ENCODE results near the gene DIP2C.
"Not testable (repeated sequence)": the region's sequence is repeated elsewhere in the genome, so short reads cannot be mapped to it uniquely, and the experiment has no call there.

DIP2C gene, protein sequence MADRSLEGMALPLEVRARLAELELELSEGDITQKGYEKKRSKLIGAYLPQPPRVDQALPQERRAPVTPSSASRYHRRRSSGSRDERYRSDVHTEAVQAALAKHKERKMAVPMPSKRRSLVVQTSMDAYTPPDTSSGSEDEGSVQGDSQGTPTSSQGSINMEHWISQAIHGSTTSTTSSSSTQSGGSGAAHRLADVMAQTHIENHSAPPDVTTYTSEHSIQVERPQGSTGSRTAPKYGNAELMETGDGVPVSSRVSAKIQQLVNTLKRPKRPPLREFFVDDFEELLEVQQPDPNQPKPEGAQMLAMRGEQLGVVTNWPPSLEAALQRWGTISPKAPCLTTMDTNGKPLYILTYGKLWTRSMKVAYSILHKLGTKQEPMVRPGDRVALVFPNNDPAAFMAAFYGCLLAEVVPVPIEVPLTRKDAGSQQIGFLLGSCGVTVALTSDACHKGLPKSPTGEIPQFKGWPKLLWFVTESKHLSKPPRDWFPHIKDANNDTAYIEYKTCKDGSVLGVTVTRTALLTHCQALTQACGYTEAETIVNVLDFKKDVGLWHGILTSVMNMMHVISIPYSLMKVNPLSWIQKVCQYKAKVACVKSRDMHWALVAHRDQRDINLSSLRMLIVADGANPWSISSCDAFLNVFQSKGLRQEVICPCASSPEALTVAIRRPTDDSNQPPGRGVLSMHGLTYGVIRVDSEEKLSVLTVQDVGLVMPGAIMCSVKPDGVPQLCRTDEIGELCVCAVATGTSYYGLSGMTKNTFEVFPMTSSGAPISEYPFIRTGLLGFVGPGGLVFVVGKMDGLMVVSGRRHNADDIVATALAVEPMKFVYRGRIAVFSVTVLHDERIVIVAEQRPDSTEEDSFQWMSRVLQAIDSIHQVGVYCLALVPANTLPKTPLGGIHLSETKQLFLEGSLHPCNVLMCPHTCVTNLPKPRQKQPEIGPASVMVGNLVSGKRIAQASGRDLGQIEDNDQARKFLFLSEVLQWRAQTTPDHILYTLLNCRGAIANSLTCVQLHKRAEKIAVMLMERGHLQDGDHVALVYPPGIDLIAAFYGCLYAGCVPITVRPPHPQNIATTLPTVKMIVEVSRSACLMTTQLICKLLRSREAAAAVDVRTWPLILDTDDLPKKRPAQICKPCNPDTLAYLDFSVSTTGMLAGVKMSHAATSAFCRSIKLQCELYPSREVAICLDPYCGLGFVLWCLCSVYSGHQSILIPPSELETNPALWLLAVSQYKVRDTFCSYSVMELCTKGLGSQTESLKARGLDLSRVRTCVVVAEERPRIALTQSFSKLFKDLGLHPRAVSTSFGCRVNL (N-terminal part only)

DNA sequence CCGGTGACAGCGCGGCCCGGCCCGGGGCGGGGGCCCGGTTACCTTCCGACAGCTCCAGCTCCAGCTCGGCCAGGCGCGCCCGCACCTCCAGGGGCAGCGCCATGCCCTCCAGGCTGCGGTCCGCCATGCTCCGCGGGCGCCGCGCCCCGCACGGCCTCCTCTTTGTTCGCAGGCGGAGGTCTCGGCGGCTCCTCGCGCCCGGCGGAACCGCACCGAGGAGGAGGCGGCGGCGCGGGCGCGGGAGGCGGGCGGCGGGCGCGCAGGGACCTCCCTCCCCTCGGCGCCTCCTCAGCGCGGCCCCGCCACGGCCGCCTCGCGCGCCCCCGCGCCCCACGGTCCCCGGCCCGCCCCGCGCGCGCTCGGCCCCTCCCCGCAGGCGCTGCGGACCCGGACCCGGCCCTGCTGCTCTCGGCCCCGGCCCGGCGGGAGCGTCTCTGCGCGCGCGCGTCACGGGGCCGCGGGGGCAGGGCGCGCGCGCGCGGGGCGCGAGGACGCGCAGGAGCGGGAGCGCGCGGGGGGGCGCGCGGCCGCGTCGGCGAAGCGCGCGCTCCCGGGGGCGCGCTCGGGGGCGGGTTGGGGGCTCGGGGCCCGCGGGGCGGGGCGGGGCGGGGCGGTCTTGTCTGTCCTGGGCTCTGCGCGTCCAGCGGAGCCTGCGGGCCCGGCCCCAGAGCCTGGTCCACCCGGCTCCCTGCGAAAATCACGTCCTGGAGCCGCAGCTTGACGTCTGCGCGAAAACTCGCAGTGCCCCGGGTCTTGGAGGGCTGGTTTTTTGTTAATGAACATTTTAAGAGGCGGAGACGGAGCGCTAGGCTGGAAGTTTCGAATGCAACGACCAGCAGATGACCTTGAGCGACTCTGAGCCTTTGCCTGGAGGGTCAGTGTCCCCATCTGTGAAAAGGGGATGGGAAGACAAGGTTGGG lies at the start of gene DIP2C:
TSS of gene DIP2C (minus strand) at position 217 of the 920 bp plus-strand sequence. CDS start at position 127, 90 bp downstream.
- no peak for DNase-seq (ENCODE audit: low read depth in 2 of 2)

DNA sequence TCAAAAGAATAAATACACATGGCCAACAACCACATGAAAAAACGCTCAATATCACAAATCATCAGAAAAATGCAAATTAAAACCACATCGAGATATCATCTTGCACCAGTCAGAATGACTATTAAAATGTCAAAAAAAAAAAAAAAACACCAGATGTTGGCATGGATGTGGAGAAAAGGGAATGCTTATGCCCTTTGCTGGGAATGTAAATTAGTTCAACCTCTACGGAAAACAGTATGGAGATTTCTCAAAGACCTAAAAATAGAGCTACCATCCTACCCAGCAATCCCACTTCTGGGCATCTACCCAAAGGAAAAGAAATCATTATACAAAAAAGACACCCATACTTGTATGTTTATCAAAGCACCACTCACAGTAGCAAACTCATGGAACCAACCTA lies 45.0 kb upstream of the DIP2C start:
- no peak for DNase-seq (ENCODE audit: low read depth in 2 of 2)

DNA sequence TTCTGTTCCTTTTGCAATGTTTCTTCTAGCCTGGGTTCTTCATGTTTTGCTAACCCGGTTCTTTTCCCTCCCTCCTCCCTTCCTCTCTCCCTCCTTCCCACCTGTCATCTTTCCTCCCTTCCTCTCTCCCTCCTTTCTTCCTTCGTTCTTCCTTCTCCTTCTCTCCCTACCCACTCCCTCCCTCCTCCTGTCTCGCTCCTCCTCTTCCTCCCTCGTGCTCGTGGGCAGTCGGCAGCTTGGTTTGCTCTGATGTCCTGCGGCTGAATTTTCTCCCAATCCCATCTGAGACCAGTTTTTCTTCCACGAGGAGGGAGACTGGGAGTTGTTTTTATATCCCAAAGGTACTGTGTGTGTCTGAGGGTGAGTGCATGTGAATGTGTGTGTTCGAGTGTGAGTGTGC lies 43.6 kb upstream of the DIP2C start:
- DNase-seq (ENCODE audit: low read depth in 2 of 2) = no peak

DNA sequence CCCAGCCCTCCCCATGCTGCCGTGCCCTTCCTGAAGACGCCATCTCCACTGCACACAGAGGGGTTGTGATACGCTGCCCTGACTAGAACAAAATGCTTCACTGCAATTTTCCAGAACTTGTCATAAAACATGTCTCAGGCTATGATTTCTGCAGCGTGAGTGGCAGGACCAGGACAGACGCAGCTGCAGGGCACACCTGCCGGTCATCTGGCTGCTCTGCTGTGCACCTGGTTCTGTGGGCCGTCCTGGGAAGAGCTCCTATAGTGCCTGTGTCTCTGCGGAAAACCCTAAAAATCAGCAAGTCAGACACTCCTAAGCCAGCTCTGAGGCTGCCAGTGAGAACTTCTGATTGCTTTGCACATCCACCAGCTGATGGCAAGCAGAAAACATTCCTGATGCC lies 39.7 kb upstream of the DIP2C start:
- DNase-seq (ENCODE audit: low read depth in 2 of 2) = no peak

DNA sequence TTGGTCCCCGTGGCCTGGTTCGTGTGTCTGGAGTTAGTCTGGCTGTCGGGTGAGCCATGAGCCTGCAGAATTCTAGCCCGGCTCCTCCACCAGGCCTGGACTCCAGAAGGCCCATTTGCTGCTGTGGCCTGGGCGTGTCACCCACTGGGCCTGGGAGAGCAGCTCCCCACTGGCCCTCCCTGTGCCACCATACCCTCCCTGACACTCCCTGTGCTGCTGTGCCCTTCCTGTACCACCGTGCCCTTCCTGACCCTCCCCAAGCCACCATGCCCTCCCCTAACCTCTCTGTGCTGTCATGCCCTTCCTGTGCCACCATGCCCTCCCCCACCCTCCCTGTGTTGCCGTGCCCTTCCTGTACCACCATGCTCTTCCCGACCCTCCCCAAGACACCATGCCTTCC lies 39.1 kb upstream of the DIP2C start:
- DNase-seq (ENCODE audit: low read depth in 2 of 2) = no peak

DNA sequence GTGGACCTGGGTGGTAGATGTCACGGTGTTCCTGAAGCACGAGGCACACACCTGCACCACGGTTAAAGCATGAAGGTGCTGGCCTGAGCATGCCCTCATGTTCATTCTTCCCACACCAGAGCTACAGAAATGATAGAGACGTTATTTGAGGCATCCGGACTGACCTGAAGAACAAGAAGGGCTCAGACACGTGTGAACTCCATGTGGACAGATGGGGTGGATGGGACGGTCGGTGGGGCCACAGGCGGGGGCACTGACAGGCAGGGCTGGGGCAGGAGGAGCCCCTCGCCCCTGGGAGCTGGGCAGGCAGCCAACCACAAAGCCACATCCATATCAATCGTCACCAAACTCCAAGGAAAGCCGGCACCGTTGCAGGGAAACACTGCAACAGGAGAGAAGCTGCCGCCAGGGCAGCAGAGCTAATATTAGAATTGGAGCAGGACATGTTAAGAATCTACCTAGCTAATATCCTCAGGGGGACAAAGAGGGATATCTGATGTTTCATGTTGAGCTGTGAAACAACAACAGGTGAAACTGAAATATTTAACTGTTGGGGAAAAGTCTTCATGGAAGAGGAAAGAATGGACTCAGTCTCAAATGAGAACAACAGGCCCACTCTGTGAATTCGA lies 37.8 kb upstream of the DIP2C start:
- DNase-seq (ENCODE audit: low read depth in 2 of 2) = no peak

DNA sequence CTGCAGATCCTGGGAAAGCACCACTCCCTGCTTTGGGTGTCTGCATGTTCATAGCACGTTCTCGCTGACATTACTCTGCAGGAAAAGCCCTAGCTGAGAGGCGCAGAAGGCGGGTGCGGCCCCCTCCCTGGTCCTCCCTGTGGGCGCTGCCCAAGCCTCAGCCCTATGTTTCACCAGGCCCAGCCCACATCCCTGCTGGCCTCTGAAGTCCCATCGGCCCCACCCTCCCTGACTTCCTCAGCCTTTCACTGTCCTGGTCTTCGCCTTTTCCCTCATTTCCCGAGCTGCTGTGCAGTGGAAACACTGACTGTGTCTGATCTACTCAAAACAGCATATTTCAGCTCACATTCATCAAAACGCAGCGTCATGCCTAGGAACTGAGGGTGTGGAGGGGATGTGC lies 36.3 kb upstream of the DIP2C start:
- DNase-seq (ENCODE audit: low read depth in 2 of 2) = no peak

DNA sequence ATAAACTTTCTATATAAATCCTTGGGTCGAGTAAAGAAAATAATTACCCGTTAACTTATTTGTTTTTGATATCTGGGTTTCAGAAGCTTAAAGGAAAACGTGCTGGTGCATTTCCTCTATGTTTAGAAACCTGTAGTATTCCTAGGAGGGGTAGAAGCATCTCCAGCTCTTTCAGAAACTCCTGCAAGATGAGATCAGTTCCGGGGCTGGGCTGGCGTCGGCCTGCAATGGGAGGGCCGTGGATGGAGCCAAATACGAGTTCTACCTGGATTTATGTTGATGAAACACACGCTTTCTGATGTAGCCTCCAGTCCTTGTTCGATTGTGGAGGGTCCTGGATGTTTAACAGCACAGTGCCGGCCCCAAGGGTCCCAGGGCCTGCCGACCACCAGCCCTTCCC lies 35.8 kb upstream of the DIP2C start:
- DNase-seq (ENCODE audit: low read depth in 2 of 2) = no peak

DNA sequence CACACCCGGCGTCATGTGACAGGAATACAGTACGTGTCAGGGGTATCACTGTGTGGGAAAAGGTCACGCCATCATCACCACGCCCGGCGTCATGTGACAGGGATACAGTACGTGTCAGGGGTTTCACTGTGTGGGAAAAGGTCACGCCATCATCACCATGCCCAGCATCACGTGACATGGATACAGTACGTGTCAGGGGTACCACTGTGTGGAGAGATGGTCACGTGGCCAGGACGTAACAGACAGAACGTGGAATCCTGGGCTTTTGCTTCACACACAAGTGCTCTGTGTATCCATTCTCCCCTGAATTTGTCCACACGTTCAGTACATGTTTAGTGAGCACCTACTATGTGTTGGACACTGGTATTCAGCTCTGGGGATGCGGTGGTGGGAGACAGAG lies 34.5 kb upstream of the DIP2C start:
- DNase-seq (ENCODE audit: low read depth in 2 of 2) = no peak

DNA sequence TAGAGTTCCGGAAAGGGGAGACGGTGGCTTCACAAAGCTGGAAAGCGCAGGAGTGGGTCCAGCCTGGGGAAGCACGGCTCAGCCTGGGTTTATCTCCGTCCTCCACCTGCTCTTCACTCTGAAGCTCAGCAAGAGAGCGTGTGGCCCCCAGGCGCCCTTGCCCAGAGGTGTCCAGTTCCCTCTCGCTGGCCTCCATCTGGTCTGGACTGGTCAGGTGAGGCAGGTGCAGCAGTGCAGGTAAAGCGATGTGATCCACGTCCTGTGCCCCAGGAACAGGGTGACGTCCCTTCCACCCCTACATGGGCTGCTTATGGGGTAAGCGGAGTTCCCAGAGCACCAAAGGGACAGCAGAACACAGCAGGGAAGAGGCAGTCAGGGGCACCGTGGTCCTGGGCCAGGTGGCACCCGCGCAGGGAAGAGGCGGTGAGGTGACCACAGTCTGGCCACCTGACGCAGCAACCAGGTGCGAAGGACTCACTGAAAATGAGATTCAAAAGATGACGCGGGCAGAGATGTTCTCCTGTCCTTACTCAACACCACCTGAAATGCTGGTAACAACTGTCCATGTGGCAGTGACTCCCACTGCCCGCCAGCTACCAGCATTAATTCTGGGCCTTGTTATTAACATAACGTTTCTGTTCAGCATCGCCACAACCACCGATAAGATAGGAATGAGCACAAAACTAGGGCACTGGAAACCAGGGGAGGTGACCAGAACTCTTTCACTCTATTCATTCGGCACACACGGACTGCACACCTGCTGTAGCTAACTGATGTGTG lies 33.0 kb upstream of the DIP2C start:
- DNase-seq (ENCODE audit: low read depth in 2 of 2) = no peak

DNA sequence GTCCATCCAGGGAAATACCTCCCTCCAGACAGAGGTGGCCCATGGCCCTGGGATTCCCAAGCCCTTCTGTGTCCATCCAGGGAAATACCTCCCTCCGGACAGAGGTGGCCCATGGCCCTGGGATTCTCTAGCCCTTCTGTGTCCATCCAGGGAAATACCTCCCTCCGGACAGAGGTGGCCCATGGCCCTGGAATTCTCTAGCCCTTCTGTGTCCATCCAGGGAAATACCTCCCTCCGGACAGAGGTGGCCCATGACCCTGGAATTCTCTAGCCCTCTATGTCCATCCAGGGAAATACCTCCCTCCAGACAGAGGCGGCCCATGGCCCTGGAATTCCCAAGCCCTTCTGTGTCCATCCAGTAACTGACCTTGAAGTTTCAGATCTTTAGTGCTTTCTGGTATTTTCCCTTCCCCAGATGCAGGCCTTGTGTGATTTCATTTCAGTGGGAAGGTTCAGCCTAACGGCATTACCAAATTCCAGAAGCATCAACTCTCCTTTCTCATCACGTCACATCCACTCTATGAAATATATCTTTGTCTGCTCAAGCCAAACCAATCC lies 28.8 kb upstream of the DIP2C start:
- DNase-seq (ENCODE audit: low read depth in 2 of 2) = no peak

DNA sequence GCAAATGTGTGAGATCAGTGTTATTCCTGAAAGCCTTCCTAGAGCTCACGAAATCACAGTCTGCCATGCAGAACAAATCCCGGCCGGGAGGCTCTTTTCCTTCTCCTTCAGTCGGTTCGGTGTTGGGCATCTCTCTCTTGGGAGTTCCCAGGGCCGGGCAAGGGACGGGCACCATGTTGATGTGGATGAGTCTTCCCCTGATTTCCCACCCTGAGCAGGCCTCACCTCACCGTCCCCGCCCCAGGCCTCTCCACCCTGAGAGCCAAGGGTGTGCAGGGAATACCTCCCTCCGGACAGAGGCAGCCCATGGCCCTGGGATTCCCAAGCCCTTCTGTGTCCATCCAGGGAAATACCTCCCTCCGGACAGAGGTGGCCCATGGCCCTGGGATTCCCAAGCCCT lies 28.0 kb upstream of the DIP2C start:
- DNase-seq (ENCODE audit: low read depth in 2 of 2) = no peak

DNA sequence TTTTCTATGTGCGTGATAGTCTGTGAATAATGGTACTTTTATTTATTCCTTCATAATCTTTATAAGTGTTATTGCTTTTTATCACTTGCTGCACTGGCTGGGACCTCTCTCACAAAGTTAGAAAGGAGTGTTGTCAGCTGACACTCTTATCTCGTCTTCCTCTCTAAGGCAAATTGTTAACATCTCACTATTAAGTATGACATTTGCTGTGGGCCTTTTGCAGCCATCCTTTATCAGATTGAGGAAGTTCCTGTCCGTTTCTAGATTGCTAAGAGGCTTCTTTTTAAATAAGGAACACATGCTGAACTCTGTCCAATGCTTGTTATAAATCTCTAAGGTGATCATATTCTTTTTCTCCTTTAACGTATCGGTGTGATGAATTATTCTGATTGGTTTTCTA lies 27.4 kb upstream of the DIP2C start:
- DNase-seq (ENCODE audit: low read depth in 2 of 2) = no peak

DNA sequence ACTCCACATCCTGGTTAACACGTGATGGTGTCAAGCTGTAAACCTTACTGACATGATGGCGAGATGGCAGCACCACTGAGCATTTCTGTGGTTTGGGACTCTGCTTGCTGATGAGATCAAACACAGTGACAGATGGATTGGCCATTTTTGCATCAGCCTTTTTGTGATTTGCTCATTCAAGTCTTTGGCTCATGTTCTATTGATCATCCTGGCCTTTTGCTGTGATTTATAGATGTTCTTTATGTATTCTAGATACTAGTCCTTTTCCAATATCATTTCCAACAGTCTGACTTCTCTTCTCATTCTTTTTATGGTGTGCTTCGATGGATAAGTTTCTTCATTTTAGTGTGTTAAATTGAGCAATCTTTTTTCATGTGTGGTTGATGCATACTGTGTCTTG lies 24.7 kb upstream of the DIP2C start:
- DNase-seq (ENCODE audit: low read depth in 2 of 2) = no peak

DNA sequence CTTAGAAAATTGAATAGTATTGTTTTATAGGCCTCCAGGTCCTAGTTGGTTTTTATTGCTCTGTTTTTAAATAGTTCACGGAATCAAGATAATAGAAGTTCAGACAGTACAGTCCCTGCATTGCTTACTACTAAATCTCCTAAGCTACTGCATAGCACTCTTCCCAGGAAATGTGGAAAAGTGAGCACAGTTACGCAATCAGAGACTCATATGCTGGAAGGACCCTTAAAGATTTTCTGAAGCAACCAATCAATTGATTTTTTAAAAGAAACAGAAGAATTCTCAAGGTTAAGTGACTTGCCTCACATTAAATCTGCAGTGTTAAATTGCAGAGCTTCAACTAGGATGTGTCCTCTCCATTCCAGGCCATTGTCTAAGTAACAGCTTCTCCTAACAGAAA lies 23.1 kb upstream of the DIP2C start:
- DNase-seq (ENCODE audit: low read depth in 2 of 2) = no peak

DNA sequence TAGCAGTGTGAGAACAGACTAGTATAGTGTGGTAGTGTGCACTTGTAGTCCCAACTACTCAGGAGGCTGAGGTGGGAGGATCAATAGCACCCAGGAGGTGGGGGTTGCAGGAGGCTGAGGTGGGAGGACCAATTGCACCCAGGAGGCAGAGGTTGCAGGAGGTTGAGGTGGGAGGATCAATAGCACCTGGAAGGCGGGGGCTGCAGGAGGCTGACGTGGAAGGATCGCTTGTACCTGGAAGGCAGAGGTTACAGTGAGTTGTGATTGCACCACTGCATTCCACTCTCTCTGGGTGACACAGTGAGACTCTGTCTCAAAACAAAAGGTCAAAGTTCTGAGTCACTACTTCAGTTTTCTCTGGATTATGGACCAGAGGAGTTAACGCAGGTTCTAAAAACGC lies 22.6 kb upstream of the DIP2C start:
- DNase-seq (ENCODE audit: low read depth in 2 of 2) = no peak

DNA sequence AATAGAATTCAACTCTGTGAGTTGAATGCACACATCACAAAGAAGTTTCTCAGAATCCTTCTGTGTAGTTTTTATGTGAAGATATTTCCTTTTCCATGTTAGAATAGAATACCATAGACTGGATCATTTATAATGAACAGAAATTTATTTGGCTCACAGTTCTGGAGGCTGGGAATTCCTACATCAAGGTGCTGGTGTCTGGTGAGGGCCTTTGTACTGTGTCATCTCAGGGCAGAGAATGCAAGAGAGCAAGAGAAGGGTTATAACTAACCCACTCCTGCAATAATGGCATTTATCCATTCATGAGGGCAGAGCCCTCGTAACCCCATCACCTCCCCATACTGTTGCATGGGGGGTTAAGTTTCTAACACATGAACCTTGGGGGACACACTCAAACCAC lies 18.4 kb upstream of the DIP2C start:
- DNase-seq (ENCODE audit: low read depth in 2 of 2) = no peak

DNA sequence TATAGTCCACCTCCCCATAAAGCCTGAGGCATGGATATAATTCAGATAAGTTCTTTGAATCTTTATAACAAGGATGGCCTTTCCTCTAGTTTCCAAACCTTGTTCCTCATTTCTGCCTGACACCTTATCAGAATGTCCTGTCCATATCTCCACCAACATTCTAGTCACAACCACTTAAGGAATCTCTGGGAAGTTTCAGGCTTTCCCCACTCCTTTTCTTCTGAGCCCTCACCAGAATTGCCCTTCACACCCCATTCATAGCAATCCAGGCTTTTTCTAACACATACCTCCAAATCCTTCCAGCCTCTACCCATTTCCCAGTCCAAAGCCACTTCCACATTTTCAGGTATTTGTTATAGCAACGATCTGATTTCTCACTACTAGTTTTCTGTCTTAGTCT lies 18.0 kb upstream of the DIP2C start:
- no peak for DNase-seq (ENCODE audit: low read depth in 2 of 2)

DNA sequence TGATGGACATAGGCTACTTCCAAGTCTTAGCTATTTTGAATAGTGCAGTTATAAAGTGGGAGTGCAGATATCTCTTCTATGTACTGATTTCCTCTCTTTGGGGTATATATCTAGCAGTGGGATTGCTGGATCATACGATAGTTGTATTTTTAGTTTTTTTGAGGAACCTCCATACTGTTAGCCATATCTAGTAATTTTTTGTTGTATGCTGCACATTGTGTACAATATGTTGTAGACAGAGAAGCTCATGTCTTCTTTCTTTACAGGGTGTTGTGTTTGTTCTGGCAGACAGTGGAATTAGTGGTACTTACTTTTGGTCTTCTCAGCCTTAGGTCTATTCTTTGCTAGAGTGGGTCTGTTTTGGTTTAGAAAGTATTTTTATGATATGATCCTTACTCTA lies 13.7 kb upstream of the DIP2C start:
- no peak for DNase-seq (ENCODE audit: low read depth in 2 of 2)

DNA sequence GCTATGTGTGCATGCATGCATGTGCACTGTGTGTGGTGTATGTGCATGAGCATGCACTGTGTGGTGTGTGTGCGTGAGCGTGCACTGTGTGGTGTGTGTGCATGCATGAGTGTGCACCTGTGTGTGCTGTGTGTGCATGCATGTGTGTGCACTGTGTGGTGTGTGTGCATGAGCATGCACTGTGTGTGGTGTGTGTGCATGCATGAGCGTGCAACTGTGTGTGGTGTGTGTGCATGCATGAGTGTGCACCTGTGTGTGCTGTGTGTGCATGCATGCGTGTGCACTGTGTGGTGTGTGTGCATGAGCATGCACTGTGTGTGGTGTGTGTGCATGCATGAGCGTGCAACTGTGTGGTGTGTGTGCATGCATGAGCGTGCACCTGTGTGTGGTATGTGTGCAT lies 10.7 kb upstream of the DIP2C start:
- not testable (repeated sequence) for DNase-seq (ENCODE audit: low read depth in 2 of 2)

Measured in stimulated activated CD4-positive, alpha-beta T cell treated with anti-CD3 and anti-CD28 coated beads, Interleukin-1b, Interleukin-23, amount 100 ng/mL, for 4 hours (primary cell).